ENCODE measurements around the gene TRPM3. TPM values are rescaled to one million over a fixed set of nuclear protein-coding genes. Genes with fewer than 3 reads are reported as not detected.

TRPM3 gene
- total and polyA plus RNA-seq, 9 of the 15 experiments (the other 6 are each of a cell fraction or from before 2014, with no cell fraction given), result 0.04 TPM; not detected in 8

DNA sequence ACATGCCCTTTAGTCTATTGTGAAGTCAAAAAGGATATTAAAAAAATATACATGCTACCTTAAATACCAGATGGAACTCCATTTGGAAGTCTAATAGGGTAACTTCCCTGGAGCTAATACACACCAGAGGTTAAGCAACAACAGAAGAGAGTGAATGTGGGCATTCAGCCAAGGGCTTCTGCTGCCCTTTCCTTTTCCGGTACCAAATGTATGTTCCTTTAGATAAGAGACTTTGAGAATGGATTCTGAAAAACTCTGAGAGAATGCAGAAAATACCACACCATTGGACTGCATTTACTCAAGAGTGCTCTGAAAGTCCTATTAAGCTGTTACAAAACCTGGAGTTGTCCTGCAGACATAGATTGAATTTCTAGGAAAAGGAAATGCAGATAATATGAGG is 23.8 kb upstream of the TRPM3 start:
- Histone ChIP-seq H2AFZ (ENCODE audit: low read depth, low read length) (no peak overlapping the region; the same call in 1 of the 2 replicates), H3K9me1 (ENCODE audit: control insufficient read depth, insufficient read depth, low read length) (no peaks in the 10 kb centered on the region), H3K9ac (ENCODE audit: insufficient read depth in 1 of 2, low read depth in 2 of 2, low read length in 2 of 2) (no peak overlapping the region), H3K4me3 (no peak overlapping the region), H3K36me3 (ENCODE audit: control insufficient read depth, insufficient read depth, low read length) (no peaks in the 10 kb centered on the region), H3K79me2 (ENCODE audit: control insufficient read depth, insufficient read depth, low read length) (no peaks in the 10 kb centered on the region), H3K27me3 (ENCODE audit: control insufficient read depth in 2 of 2, insufficient read depth in 2 of 2, low read length in 2 of 2) (no peaks in the 10 kb centered on the region), H4K20me1 (replicated peaks; ENCODE audit: control insufficient read depth, insufficient read depth, low read length) (no peaks in the 10 kb centered on the region), H3K4me1 (replicated peaks in 1 of 2; ENCODE audit: control insufficient read depth in 2 of 2, insufficient read depth in 2 of 2, low read length in 2 of 2) (no peaks in the 10 kb centered on the region), H3K27ac (ENCODE audit: extremely low read depth, low read depth, low read length) (peak overlapping the region; percentile 40; the same call in 1 of the 3 replicates), H3K9me3 (replicated peaks; ENCODE audit: control insufficient read depth, insufficient read depth, low read depth, low read length) (no peaks in the 10 kb centered on the region; the same call in 1 of the 2 replicates), H3K4me2 (ENCODE audit: insufficient read depth, low read length) (no peak overlapping the region)
- WGBS (ENCODE audit: insufficient coverage, low coverage, missing lambda C conversion rate), result 0% methylated on average over 1 of the region's 1 CpG
- CTCF ChIA-PET (ENCODE audit: low intra/inter-chr PET ratio), result no interaction called here
- ATAC-seq (peak; percentile 64), DNase-seq (ENCODE audit: extremely low read depth in 1 of 4, low spot score in 3 of 4) (peak; percentile 4 to 71 (median 7)), FAIRE-seq (peak; percentile 69)
- POLR2A ChIA-PET, result no interaction called here
- intact Hi-C loops (cut with micrococcal nuclease), result no loop called here
- no TSS peak for BruUV-seq (replicated peaks)
- in situ Hi-C loops (cut with MboI), result no loop called here
- peak; percentile 66 for TF ChIP-seq CBFA2T3 (IDR thresholded peaks at IDR 0.05)
- TF ChIP-seq SMARCA5 (IDR thresholded peaks at IDR 0.05), result no peak
- TF ChIP-seq TAF15 (IDR thresholded peaks at IDR 0.05; ENCODE audit: low read depth, low read length), result no peak
- TF ChIP-seq, protein P1, sequence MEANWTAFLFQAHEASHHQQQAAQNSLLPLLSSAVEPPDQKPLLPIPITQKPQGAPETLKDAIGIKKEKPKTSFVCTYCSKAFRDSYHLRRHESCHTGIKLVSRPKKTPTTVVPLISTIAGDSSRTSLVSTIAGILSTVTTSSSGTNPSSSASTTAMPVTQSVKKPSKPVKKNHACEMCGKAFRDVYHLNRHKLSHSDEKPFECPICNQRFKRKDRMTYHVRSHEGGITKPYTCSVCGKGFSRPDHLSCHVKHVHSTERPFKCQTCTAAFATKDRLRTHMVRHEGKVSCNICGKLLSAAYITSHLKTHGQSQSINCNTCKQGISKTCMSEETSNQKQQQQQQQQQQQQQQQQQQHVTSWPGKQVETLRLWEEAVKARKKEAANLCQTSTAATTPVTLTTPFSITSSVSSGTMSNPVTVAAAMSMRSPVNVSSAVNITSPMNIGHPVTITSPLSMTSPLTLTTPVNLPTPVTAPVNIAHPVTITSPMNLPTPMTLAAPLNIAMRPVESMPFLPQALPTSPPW (CRISPR knock-in tag; IDR thresholded peaks at IDR 0.05), result 0 out of 2 replicates have a peak, but pooled peaks have one; percentile 12
- TF ChIP-seq KAT2B (IDR thresholded peaks at IDR 0.05; ENCODE audit: low read depth, low read length), result no peak
- TF ChIP-seq, protein P2, sequence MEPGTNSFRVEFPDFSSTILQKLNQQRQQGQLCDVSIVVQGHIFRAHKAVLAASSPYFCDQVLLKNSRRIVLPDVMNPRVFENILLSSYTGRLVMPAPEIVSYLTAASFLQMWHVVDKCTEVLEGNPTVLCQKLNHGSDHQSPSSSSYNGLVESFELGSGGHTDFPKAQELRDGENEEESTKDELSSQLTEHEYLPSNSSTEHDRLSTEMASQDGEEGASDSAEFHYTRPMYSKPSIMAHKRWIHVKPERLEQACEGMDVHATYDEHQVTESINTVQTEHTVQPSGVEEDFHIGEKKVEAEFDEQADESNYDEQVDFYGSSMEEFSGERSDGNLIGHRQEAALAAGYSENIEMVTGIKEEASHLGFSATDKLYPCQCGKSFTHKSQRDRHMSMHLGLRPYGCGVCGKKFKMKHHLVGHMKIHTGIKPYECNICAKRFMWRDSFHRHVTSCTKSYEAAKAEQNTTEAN (CRISPR knock-in tag; IDR thresholded peaks at IDR 0.05), result no peak
- TF ChIP-seq L3MBTL2 (IDR thresholded peaks at IDR 0.05), result no peak
- TF ChIP-seq ETV1 (tag; conservative IDR thresholded peaks at IDR 0.05; ENCODE audit: low read depth), result peak; percentile 68
- TF ChIP-seq CEBPB (tag; IDR thresholded peaks at IDR 0.05), result peak; percentile 56; the same call in 1 of the 2 replicates
- TF ChIP-seq SMARCA4 (IDR thresholded peaks at IDR 0.05), result peak; percentile 36; the same call in 1 of the 2 replicates
- TF ChIP-seq ETV6 (IDR thresholded peaks at IDR 0.05; ENCODE audit: borderline replicate concordance in 1 of 2, low read depth in 2 of 2, low read length in 1 of 2), result peak in 1 of 2 experiments; percentile 37; a peak in 1 of 4 replicates
- no peak for TF ChIP-seq ETV6 (CRISPR knock-in tag; IDR thresholded peaks at IDR 0.05; ENCODE audit: borderline replicate concordance)
- peak; percentile 85 for TF ChIP-seq NFIC (IDR thresholded peaks at IDR 0.05)
- peak; percentile 25; the same call in 1 of the 2 replicates for TF ChIP-seq CBFA2T2 (conservative IDR thresholded peaks at IDR 0.05)
- TF ChIP-seq DPF2 (IDR thresholded peaks at IDR 0.05), result peak; percentile 42; the same call in 1 of the 2 replicates
- TF ChIP-seq, protein P3, sequence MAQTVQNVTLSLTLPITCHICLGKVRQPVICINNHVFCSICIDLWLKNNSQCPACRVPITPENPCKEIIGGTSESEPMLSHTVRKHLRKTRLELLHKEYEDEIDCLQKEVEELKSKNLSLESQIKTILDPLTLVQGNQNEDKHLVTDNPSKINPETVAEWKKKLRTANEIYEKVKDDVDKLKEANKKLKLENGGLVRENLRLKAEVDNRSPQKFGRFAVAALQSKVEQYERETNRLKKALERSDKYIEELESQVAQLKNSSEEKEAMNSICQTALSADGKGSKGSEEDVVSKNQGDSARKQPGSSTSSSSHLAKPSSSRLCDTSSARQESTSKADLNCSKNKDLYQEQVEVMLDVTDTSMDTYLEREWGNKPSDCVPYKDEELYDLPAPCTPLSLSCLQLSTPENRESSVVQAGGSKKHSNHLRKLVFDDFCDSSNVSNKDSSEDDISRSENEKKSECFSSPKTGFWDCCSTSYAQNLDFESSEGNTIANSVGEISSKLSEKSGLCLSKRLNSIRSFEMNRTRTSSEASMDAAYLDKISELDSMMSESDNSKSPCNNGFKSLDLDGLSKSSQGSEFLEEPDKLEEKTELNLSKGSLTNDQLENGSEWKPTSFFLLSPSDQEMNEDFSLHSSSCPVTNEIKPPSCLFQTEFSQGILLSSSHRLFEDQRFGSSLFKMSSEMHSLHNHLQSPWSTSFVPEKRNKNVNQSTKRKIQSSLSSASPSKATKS (CRISPR knock-in tag; IDR thresholded peaks at IDR 0.05), result no peak
- no peak for TF ChIP-seq PCBP1 (IDR thresholded peaks at IDR 0.05; ENCODE audit: low read depth, low read length, poor library complexity, severe bottlenecking)
- peak; percentile 47 for TF ChIP-seq TAL1 (IDR thresholded peaks at IDR 0.05)
- TF ChIP-seq ZNF274 (IDR thresholded peaks at IDR 0.05; ENCODE audit: borderline replicate concordance, low read depth, low read length), result no peak

All from K562 (cell line).